ENCODE data around the gene HDAC8.

The HDAC8 gene

GRCh38 chrX:72366701-72367454 lies 205.8 kb downstream of the HDAC8 start:
- TF ChIP-seq CTCF (IDR thresholded peaks at IDR 0.05; ENCODE audit: borderline replicate concordance, insufficient read depth, low read depth, low read length) = no peak
- no peak overlapping the region for H3K4me3 ChIP-seq (ENCODE audit: low read depth, low read length)

GRCh38 chrX:72366178-72366577 lies 206.5 kb downstream of the HDAC8 start:
- TF ChIP-seq CTCF (IDR thresholded peaks at IDR 0.05; ENCODE audit: borderline replicate concordance, insufficient read depth, low read depth, low read length) = no peak
- H3K4me3 ChIP-seq (ENCODE audit: low read depth, low read length) = no peak overlapping the region

GRCh38 chrX:72365126-72365525 lies 207.5 kb downstream of the HDAC8 start:
- H3K4me3 ChIP-seq (ENCODE audit: low read depth, low read length) = no peak overlapping the region
- TF ChIP-seq CTCF (IDR thresholded peaks at IDR 0.05; ENCODE audit: borderline replicate concordance, insufficient read depth, low read depth, low read length) = no peak

GRCh38 chrX:72360326-72360725 lies 212.3 kb downstream of the HDAC8 start:
- no peak overlapping the region for H3K4me3 ChIP-seq (ENCODE audit: low read depth, low read length)
- no peak for TF ChIP-seq CTCF (IDR thresholded peaks at IDR 0.05; ENCODE audit: borderline replicate concordance, insufficient read depth, low read depth, low read length)

GRCh38 chrX:72358313-72358712 lies 214.3 kb downstream of the HDAC8 start:
- no peak for TF ChIP-seq CTCF (IDR thresholded peaks at IDR 0.05; ENCODE audit: borderline replicate concordance, insufficient read depth, low read depth, low read length)

GRCh38 chrX:72352786-72353185 lies 219.9 kb downstream of the HDAC8 start:
- TF ChIP-seq CTCF (IDR thresholded peaks at IDR 0.05; ENCODE audit: borderline replicate concordance, insufficient read depth, low read depth, low read length) = no peak

More at GRCh38 chrX:72358313-72358712, 214.3 kb downstream of the HDAC8 start:
- no peak overlapping the region for H3K4me3 ChIP-seq (ENCODE audit: low read depth, low read length)

GRCh38 chrX:72351606-72352334 lies 220.9 kb downstream of the HDAC8 start:
- TF ChIP-seq CTCF (IDR thresholded peaks at IDR 0.05; ENCODE audit: borderline replicate concordance, insufficient read depth, low read depth, low read length) = no peak
- H3K4me3 ChIP-seq (ENCODE audit: low read depth, low read length) = no peak overlapping the region

More at GRCh38 chrX:72352786-72353185, 219.9 kb downstream of the HDAC8 start:
- no peak overlapping the region for H3K4me3 ChIP-seq (ENCODE audit: low read depth, low read length)
